ENCODE data around the gene ILKAP. TPM values are rescaled to one million over a fixed set of nuclear protein-coding genes. Genes with fewer than 3 reads are reported as not detected.
A peak's percentile ranks its signal among the peaks of the same experiment; 100 is the strongest.

Gene ILKAP
- 77.3 and 79.9 TPM in 2 replicates for total RNA-seq

- no peaks in the 10 kb centered on the region for H3K9me3 Mint-ChIP-seq
- intact Hi-C loops (cut with micrococcal nuclease), result loop anchor here (1.0 to 10.0 kb wide), 7 partner anchors 28 to 759 kb away; partner anchors contain the start of genes ASB1, HES6 and UBE2F
- H3K27ac Mint-ChIP-seq, result peak within 1 kb of the TSS; percentile 89
- peaks cover 45% of the 10 kb centered on the region for H3K4me1 Mint-ChIP-seq (ENCODE audit: low read depth)
- peaks cover 15% of the 10 kb centered on the region for H3K36me3 Mint-ChIP-seq (ENCODE audit: low read depth)
- peak within 1 kb of the TSS; percentile 89 for H3K4me3 Mint-ChIP-seq
- H3K27me3 Mint-ChIP-seq (ENCODE audit: insufficient read depth), result no peaks in the 10 kb centered on the region
- DNase-seq (ENCODE audit: low spot score), result peak; percentile 88
These were observed at the start of gene ILKAP for GRCh38 chr2:238203094-238203972. ILKAP (minus strand) TSS chr2:238203695; CDS start chr2:238203553, 142 bp downstream.

GRCh38 chr2:238252766-238253630 is 49.5 kb upstream of the ILKAP start:
- Mint-ChIP-seq H3K9me3 (no peaks in the 10 kb centered on the region), H3K4me3 (no peak overlapping the region), H3K27me3 (ENCODE audit: insufficient read depth) (no peaks in the 10 kb centered on the region), H3K27ac (no peak overlapping the region), H3K36me3 (ENCODE audit: low read depth) (peaks cover 17% of the 10 kb centered on the region), H3K4me1 (ENCODE audit: low read depth) (no peaks in the 10 kb centered on the region)
- intact Hi-C loops (cut with micrococcal nuclease), result no loop called here
- DNase-seq (ENCODE audit: low spot score), result no peak

- DNase-seq (ENCODE audit: low spot score), result no peak
- H3K4me1 Mint-ChIP-seq (ENCODE audit: low read depth), result no peaks in the 10 kb centered on the region
- H3K27me3 Mint-ChIP-seq (ENCODE audit: insufficient read depth), result no peaks in the 10 kb centered on the region
- intact Hi-C loops (cut with micrococcal nuclease), result no loop called here
- H3K4me3 Mint-ChIP-seq, result no peak overlapping the region
- no peaks in the 10 kb centered on the region for H3K9me3 Mint-ChIP-seq
- H3K27ac Mint-ChIP-seq, result no peak overlapping the region
- peaks cover 20% of the 10 kb centered on the region for H3K36me3 Mint-ChIP-seq (ENCODE audit: low read depth)
These were observed 48.5 kb upstream of the ILKAP start for GRCh38 chr2:238251986-238252385.

GRCh38 chr2:238251331-238251730 is 47.8 kb upstream of the ILKAP start:
- no peaks in the 10 kb centered on the region for H3K4me1 Mint-ChIP-seq (ENCODE audit: low read depth)
- DNase-seq (ENCODE audit: low spot score), result no peak
- no peaks in the 10 kb centered on the region for H3K9me3 Mint-ChIP-seq
- peaks cover 19% of the 10 kb centered on the region for H3K36me3 Mint-ChIP-seq (ENCODE audit: low read depth)
- no peak overlapping the region for H3K4me3 Mint-ChIP-seq
- H3K27ac Mint-ChIP-seq, result no peak overlapping the region
- H3K27me3 Mint-ChIP-seq (ENCODE audit: insufficient read depth), result no peaks in the 10 kb centered on the region
- intact Hi-C loops (cut with micrococcal nuclease), result no loop called here

- no peak for DNase-seq (ENCODE audit: low spot score)
- Mint-ChIP-seq H3K27ac (no peak overlapping the region), H3K4me1 (ENCODE audit: low read depth) (no peaks in the 10 kb centered on the region), H3K4me3 (no peak overlapping the region), H3K9me3 (no peaks in the 10 kb centered on the region), H3K27me3 (ENCODE audit: insufficient read depth) (no peaks in the 10 kb centered on the region), H3K36me3 (ENCODE audit: low read depth) (peaks cover 21% of the 10 kb centered on the region)
- intact Hi-C loops (cut with micrococcal nuclease), result no loop called here
These were observed 47.4 kb upstream of the ILKAP start for GRCh38 chr2:238250896-238251295.

- Mint-ChIP-seq H3K27ac (no peak overlapping the region), H3K9me3 (no peaks in the 10 kb centered on the region), H3K4me1 (ENCODE audit: low read depth) (no peaks in the 10 kb centered on the region), H3K4me3 (no peak overlapping the region), H3K36me3 (ENCODE audit: low read depth) (peaks cover 20% of the 10 kb centered on the region), H3K27me3 (ENCODE audit: insufficient read depth) (no peaks in the 10 kb centered on the region)
- intact Hi-C loops (cut with micrococcal nuclease), result no loop called here
- no peak for DNase-seq (ENCODE audit: low spot score)
These were observed 44.5 kb upstream of the ILKAP start for GRCh38 chr2:238247841-238248453.

- no peak overlapping the region for H3K4me3 Mint-ChIP-seq
- no peaks in the 10 kb centered on the region for H3K27me3 Mint-ChIP-seq (ENCODE audit: insufficient read depth)
- no peaks in the 10 kb centered on the region for H3K4me1 Mint-ChIP-seq (ENCODE audit: low read depth)
- intact Hi-C loops (cut with micrococcal nuclease), result no loop called here
- no peak overlapping the region for H3K27ac Mint-ChIP-seq
- no peak for DNase-seq (ENCODE audit: low spot score)
- H3K9me3 Mint-ChIP-seq, result no peaks in the 10 kb centered on the region
- peaks cover 16% of the 10 kb centered on the region for H3K36me3 Mint-ChIP-seq (ENCODE audit: low read depth)
These were observed 43.7 kb upstream of the ILKAP start for GRCh38 chr2:238247002-238247822.

- no peaks in the 10 kb centered on the region for H3K4me1 Mint-ChIP-seq (ENCODE audit: low read depth)
- H3K27ac Mint-ChIP-seq, result no peak overlapping the region
- H3K9me3 Mint-ChIP-seq, result no peaks in the 10 kb centered on the region
- peaks cover 8% of the 10 kb centered on the region for H3K27me3 Mint-ChIP-seq (ENCODE audit: insufficient read depth)
- intact Hi-C loops (cut with micrococcal nuclease), result no loop called here
- H3K36me3 Mint-ChIP-seq (ENCODE audit: low read depth), result peaks cover 16% of the 10 kb centered on the region
- no peak overlapping the region for H3K4me3 Mint-ChIP-seq
- no peak for DNase-seq (ENCODE audit: low spot score)
These were observed 40.7 kb upstream of the ILKAP start for GRCh38 chr2:238244151-238244550.

- no peaks in the 10 kb centered on the region for H3K4me1 Mint-ChIP-seq (ENCODE audit: low read depth)
- intact Hi-C loops (cut with micrococcal nuclease), result no loop called here
- H3K27me3 Mint-ChIP-seq (ENCODE audit: insufficient read depth), result peaks cover 8% of the 10 kb centered on the region
- H3K27ac Mint-ChIP-seq, result no peak overlapping the region
- no peak overlapping the region for H3K4me3 Mint-ChIP-seq
- H3K9me3 Mint-ChIP-seq, result no peaks in the 10 kb centered on the region
- no peak for DNase-seq (ENCODE audit: low spot score)
- H3K36me3 Mint-ChIP-seq (ENCODE audit: low read depth), result peaks cover 16% of the 10 kb centered on the region
These were observed 40.1 kb upstream of the ILKAP start for GRCh38 chr2:238243496-238244076.

GRCh38 chr2:238242731-238243495 is 39.4 kb upstream of the ILKAP start:
- H3K27me3 Mint-ChIP-seq (ENCODE audit: insufficient read depth), result peaks cover 15% of the 10 kb centered on the region
- peaks cover 14% of the 10 kb centered on the region for H3K36me3 Mint-ChIP-seq (ENCODE audit: low read depth)
- H3K4me3 Mint-ChIP-seq, result no peak overlapping the region
- H3K4me1 Mint-ChIP-seq (ENCODE audit: low read depth), result no peaks in the 10 kb centered on the region
- no peaks in the 10 kb centered on the region for H3K9me3 Mint-ChIP-seq
- no peak overlapping the region for H3K27ac Mint-ChIP-seq
- no peak for DNase-seq (ENCODE audit: low spot score)
- intact Hi-C loops (cut with micrococcal nuclease), result no loop called here

GRCh38 chr2:238241970-238242369 is 38.5 kb upstream of the ILKAP start:
- Mint-ChIP-seq H3K4me1 (ENCODE audit: low read depth) (no peaks in the 10 kb centered on the region), H3K4me3 (peak overlapping the region; percentile 1), H3K36me3 (ENCODE audit: low read depth) (peaks cover 10% of the 10 kb centered on the region), H3K9me3 (no peaks in the 10 kb centered on the region), H3K27ac (no peak overlapping the region), H3K27me3 (ENCODE audit: insufficient read depth) (peaks cover 20% of the 10 kb centered on the region)
- no peak for DNase-seq (ENCODE audit: low spot score)
- intact Hi-C loops (cut with micrococcal nuclease), result no loop called here
